Kidney epithelial cell (primary cell): ENCODE data around the gene TXK. TPM values are rescaled to one million over a fixed set of nuclear protein-coding genes. Genes with fewer than 3 reads are reported as not detected.

Experiments used
- DNase-seq: peaks from one replicate; pipeline ENCODE4 v3.0.0-alpha.2; 2010; ENCODE audit warnings: low read depth
- H3K27me3 ChIP-seq: 2 replicates; pipeline ENCODE4 v1.6.0; 2011; ENCODE audit warnings: low read length; ENCODE audit not compliant: control insufficient read depth, insufficient read depth
- H3K36me3 ChIP-seq: 2 replicates; pipeline ENCODE4 v1.5.1; 2011; ENCODE audit warnings: low read length; ENCODE audit not compliant: control insufficient read depth, insufficient read depth
- H3K4me3 ChIP-seq: 2 replicates; pipeline ENCODE4 v1.5.1; 2011; ENCODE audit warnings: low read depth, mild to moderate bottlenecking, control low read depth, low read length
- total RNA-seq: library from RNA; depleted of rRNA; stranded (reverse); fragments of >200 nt; gene quantifications from 2 replicates; pipeline ENCODE4 v1.2.3, GENCODE V29; 2015
- TF ChIP-seq, protein P1 (sequence below): IDR thresholded peaks from 2 replicates; pipeline ENCODE4 v1.5.1; 2011; ENCODE audit warnings: mild to moderate bottlenecking, moderate library complexity, low read length, control low read depth, inconsistent platforms; ENCODE audit not compliant: insufficient read depth, poor library complexity, severe bottlenecking

Gene TXK
- total RNA-seq, 1 donor from 2014 or later: 0.67 TPM

DNA sequence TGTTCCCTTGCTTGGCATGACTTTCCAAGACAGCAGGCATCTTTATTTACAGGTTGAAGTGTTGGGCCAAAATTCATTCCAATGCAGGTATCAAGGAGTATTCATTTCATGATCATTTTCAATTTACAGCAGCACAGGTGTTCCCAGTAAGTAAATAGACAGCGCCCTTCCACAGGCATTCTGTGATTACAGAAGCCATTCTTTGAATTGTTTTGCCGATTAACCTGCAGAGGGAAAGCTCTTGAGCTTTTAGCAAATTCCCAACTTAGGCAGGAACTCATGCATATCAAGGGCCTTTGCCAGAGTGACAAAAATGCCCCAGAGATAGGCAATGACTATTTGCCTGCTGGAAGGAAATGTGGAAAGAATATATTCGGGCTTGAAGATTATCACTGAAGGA, 6.8 kb downstream of the TXK start:
- Histone ChIP-seq H3K4me3 (no peak overlapping the region), H3K36me3 (no peaks in the 10 kb centered on the region), H3K27me3 (no peaks in the 10 kb centered on the region)
- DNase-seq: no peak
- TF ChIP-seq, protein P1, sequence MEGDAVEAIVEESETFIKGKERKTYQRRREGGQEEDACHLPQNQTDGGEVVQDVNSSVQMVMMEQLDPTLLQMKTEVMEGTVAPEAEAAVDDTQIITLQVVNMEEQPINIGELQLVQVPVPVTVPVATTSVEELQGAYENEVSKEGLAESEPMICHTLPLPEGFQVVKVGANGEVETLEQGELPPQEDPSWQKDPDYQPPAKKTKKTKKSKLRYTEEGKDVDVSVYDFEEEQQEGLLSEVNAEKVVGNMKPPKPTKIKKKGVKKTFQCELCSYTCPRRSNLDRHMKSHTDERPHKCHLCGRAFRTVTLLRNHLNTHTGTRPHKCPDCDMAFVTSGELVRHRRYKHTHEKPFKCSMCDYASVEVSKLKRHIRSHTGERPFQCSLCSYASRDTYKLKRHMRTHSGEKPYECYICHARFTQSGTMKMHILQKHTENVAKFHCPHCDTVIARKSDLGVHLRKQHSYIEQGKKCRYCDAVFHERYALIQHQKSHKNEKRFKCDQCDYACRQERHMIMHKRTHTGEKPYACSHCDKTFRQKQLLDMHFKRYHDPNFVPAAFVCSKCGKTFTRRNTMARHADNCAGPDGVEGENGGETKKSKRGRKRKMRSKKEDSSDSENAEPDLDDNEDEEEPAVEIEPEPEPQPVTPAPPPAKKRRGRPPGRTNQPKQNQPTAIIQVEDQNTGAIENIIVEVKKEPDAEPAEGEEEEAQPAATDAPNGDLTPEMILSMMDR: no peak

DNA sequence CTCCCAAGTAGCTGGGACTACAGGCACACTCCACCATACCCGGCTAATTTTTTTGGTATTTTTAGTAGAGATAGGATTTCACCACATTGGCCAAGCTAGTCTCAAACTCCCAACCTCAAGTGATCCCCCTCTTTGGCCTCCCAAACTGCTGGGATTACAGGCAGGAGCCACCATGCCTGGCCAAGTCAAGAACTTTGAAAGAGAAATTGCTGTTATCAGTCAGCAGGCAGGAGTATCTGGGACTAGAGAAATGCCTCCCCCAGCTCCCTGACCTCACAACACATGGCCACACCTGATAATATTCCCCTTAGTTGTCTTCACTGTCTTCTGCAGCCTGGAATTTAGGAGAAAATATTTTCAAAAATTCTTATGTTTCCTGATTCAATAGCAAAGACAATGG, 7.4 kb downstream of the TXK start:
- no peak for DNase-seq
- Histone ChIP-seq H3K27me3 (no peaks in the 10 kb centered on the region), H3K36me3 (no peaks in the 10 kb centered on the region), H3K4me3 (no peak overlapping the region)
- TF ChIP-seq, protein P1: no peak

DNA sequence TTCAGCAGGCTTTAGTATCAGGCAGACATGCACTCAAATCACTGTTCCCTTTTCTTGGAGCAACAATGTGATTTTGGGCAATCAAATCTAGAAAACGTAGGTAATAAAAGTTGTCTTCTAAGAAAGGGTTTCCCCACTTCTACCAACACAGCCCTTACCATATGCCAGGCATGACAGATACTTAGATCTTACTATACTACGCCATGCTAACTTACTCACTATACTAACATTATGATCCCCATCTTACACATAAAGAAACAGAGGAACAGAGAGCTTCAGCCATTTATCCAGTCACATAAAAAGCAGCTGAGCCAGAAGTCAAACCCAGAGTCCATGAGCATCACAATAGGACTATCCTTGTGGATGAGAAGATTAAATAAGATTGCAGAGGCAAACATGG, 9.2 kb downstream of the TXK start:
- Histone ChIP-seq H3K4me3 (no peak overlapping the region), H3K27me3 (no peaks in the 10 kb centered on the region), H3K36me3 (no peaks in the 10 kb centered on the region)
- no peak for DNase-seq
- TF ChIP-seq, protein P1: no peak

DNA sequence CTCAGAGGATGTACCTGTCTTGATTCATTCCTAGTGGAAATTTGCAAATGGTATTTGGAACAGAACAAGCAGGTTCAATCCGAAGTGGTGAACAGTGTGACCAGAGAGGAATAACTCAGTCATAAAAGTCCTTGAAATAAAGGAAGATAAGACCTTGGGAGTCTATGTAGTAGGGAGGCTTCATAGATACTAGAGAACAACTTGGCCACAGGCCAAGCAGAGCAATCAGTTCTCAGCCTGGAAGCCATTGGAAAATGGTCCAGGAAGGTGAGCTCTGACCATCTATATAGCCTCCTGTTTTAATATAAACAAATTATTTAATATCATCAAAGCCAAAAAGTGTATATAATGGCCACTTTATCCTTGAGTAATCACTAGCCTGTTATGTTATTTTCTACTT, 11.3 kb downstream of the TXK start:
- TF ChIP-seq, protein P1: no peak
- Histone ChIP-seq H3K4me3 (no peak overlapping the region), H3K36me3 (no peaks in the 10 kb centered on the region), H3K27me3 (no peaks in the 10 kb centered on the region)
- DNase-seq: no peak

DNA sequence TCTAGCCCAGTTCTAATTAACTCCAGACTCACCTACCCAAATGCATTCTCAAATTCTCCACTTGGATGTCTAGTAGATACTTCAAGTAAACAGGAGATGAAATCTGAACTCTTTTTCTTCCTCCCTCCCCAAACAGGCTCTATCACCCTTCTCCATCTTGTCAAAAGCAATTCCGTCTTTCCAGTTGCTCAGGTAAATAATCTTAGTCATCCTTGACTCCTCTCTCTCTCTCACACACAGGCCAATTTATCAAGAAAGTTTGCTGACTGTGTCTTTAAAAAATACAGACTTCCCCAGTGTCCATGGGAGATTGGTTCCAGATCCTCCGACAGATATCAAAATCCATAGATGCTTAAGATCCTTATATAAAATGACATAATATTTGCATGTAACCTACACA, 12.9 kb downstream of the TXK start:
- Histone ChIP-seq H3K4me3 (no peak overlapping the region), H3K36me3 (no peaks in the 10 kb centered on the region), H3K27me3 (no peaks in the 10 kb centered on the region)
- no peak for DNase-seq
- TF ChIP-seq, protein P1: no peak

GRCh38 chr4:48120132-48120531, 13.9 kb downstream of the TXK start:
- DNase-seq: no peak
- Histone ChIP-seq H3K27me3 (no peaks in the 10 kb centered on the region), H3K36me3 (no peaks in the 10 kb centered on the region), H3K4me3 (no peak overlapping the region)
- TF ChIP-seq, protein P1: no peak
